GM12864 (cell line): ENCODE measurements around the gene ERGIC3.

Experiments
- DNase-seq: peaks from one replicate; pipeline ENCODE4 v3.0.0-alpha.2; 2011; ENCODE audit warnings: low read depth
- H3K4me3 ChIP-seq: 2 replicates; pipeline ENCODE4 v1.5.1; 2011; ENCODE audit warnings: mild to moderate bottlenecking, low read depth, low read length, control low read depth
- CTCF ChIP-seq: IDR thresholded peaks from 2 replicates; pipeline ENCODE4 v1.5.1; 2011; ENCODE audit warnings: low read depth, mild to moderate bottlenecking, moderate library complexity, low read length, control low read depth, inconsistent platforms; ENCODE audit errors: missing control alignments

The ERGIC3 gene

GRCh38 chr20:35555951-35556645 lies 14.2 kb downstream of the ERGIC3 start:
- H3K4me3 ChIP-seq, result no peak overlapping the region
- DNase-seq, result no peak
- no peak for TF ChIP-seq CTCF

- H3K4me3 ChIP-seq, result no peak overlapping the region
- DNase-seq, result no peak
- TF ChIP-seq CTCF, result no peak
Observed at GRCh38 chr20:35556871-35557270, 15.0 kb downstream of the ERGIC3 start.

- no peak overlapping the region for H3K4me3 ChIP-seq
- no peak for DNase-seq
- no peak for TF ChIP-seq CTCF
Observed at GRCh38 chr20:35558451-35558850, 16.6 kb downstream of the ERGIC3 start.

- no peak for TF ChIP-seq CTCF
- no peak overlapping the region for H3K4me3 ChIP-seq
- DNase-seq, result no peak
Observed at GRCh38 chr20:35559042-35559693, 17.3 kb downstream of the ERGIC3 start.

- DNase-seq, result no peak
- no peak for TF ChIP-seq CTCF
- H3K4me3 ChIP-seq, result no peak overlapping the region
Observed at GRCh38 chr20:35560105-35560511, 18.2 kb downstream of the ERGIC3 start.

GRCh38 chr20:35560541-35560940 lies 18.7 kb downstream of the ERGIC3 start:
- TF ChIP-seq CTCF, result no peak
- DNase-seq, result no peak
- no peak overlapping the region for H3K4me3 ChIP-seq

GRCh38 chr20:35561268-35561667 lies 19.4 kb downstream of the ERGIC3 start:
- peak; percentile 56 for TF ChIP-seq CTCF

More at GRCh38 chr20:35561268-35561667, 19.4 kb downstream of the ERGIC3 start:
- no peak for DNase-seq
- no peak overlapping the region for H3K4me3 ChIP-seq
